GM11168 (cell line): Measurements from ENCODE around the gene UHRF1.
"Not testable (repeated sequence)": the region's sequence is repeated elsewhere in the genome, so short reads cannot be mapped to it uniquely, and the experiment has no call there.

Source experiments
- in situ Hi-C: fragments of 300-500 bp; cut with MboI; formaldehyde crosslinking; loops from one replicate; pipeline ENCODE4 v1.12.0; 2022; ENCODE audit warnings: low sequenced_read_pairs; ENCODE audit not compliant: unreplicated experiment

The UHRF1 gene

DNA sequence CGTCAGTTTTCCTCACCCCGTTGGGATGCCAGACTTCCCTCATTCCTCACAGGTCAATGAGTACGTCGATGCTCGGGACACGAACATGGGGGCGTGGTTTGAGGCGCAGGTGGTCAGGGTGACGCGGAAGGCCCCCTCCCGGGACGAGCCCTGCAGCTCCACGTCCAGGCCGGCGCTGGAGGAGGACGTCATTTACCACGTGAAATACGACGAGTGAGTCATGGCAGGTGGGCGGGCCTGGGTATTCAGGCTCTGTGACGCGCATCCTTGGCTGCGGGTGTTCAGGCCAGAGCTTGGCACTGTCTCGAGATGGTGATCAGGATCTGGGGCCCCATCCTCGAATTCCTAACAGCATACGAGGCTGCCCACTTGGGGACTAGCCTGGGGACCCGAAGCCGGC, 21.4 kb downstream of the UHRF1 start:
- in situ Hi-C loops, result no loop called here

DNA sequence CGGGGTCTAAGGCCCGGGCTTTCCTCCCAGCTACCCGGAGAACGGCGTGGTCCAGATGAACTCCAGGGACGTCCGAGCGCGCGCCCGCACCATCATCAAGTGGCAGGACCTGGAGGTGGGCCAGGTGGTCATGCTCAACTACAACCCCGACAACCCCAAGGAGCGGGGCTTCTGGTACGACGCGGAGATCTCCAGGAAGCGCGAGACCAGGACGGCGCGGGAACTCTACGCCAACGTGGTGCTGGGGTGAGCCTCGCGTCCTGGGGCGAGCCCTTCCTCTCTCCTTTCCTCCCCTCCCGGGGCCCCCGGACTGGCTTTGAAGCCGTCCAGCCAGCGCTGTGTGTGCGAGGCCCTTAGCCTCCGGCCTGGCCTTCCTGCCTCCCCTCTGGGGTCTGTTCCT, 23.4 kb downstream of the UHRF1 start:
- in situ Hi-C loops, result no loop called here

DNA sequence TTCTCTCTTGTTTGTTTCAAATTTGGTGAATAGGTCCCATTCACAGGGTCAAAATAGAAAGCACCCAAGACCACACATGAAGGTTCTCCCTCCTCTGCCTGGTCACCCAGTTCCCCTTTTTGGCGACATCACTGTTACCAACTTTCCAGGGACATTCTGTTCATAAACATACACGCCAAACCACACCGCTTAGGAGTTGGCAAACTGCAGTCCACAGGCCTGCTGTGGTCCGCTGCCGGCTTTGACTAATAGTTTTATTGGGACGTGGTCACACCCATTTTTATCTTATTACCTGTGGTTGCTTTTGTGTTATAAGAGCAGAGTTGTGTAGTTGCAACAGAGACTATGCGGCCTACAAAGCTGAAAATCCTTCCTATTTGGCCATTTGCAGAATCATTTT, 24.2 kb downstream of the UHRF1 start:
- in situ Hi-C loops, result no loop called here

DNA sequence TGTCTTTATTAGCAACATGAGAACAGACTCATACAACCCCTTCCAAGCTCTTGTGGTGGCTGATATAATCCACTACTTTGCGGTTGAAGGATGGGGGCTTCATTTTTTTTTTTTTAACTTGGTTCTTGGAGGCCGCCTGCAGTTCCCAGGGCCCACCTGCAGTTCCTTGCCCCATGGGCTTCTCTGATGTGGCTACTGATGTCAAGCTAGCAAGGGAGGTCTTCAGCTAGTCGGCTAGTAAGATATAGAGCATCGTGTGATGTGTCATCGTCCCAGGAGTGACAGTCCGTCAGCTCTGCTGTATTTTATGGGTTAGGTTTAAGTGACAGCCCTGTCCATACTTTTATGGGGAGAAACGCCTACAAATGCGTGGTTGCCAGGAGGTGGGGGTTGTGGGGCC, 26.1 kb downstream of the UHRF1 start:
- in situ Hi-C loops, result no loop called here

DNA sequence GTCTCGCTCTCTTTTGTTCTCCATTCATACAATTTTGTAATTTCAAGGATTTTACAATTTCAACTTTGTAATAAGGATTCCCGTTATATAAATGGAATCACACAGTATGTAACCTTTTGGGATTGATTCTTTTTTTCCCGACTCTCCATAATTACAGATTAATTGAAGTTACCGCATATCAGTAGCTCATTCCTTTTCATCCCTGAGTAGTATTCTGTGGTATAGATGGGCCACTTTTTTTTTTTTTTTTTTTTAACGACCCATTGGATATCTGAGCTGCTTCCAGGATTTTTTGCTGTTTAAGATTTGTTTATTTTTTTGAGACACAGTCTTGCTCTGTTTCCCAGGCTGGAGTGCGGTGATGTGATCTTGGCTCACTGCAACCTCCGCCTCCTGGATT, 27.8 kb downstream of the UHRF1 start:
- in situ Hi-C loops, result no loop called here

DNA sequence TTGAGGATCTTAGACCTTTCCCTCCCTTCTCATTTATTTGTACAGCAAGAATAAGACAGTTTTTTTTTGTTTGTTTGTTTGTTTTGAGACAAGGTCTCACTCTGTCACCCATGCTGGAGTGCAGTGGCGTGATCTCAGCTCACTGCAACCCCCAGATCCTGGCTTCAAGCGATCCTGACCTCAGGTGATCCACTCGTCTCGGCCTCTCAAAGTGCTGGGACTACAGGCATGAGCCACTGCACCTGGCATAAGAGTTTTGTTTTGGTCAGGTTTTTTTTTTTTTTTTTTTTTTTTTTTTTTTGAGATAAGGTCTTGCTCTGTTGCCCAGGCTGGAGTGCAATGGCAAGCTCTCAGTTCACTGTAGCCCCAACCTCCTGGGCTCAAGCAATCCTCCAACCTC, 29.2 kb downstream of the UHRF1 start:
- in situ Hi-C loops, result not testable (repeated sequence)

DNA sequence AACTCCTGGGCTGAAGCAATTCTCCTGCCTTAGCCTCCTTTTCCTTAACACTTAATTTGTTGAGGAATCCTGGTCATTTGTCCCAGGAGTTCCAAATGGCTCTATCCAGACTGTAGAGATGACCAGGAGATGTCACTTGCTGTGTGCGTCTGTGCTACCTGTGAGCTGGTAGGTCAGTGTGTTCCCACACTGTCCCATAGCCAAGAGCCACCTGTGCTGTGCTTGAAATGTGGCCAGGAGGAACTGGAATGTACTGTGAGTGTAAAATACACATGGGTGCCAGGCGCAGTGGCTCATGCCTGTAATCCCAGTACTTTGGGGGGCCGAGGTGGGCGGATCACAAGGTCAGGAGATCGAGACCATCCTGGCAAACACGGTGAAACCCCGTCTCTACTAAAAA, 30.2 kb downstream of the UHRF1 start:
- in situ Hi-C loops, result no loop called here

DNA sequence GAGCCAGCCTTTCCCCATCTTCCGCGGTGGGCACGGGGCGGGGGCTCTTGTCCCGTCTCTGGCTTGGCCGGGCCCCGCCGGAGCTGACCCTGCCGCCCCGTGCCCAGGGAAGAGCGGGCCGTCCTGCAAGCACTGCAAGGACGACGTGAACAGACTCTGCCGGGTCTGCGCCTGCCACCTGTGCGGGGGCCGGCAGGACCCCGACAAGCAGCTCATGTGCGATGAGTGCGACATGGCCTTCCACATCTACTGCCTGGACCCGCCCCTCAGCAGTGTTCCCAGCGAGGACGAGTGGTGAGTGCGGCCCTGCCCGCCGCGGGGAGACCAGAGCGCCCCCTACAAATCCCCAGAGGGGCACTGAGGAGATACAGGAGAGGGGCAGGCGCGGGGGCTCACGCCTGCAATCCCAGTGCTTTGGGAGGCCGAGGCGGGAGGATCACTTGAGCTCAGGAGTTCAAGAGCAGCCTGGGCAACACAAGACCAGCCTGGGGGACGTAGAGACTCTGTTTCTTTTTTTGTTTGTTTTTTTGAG, 32.4 kb downstream of the UHRF1 start:
- in situ Hi-C loops, result not testable (repeated sequence)

DNA sequence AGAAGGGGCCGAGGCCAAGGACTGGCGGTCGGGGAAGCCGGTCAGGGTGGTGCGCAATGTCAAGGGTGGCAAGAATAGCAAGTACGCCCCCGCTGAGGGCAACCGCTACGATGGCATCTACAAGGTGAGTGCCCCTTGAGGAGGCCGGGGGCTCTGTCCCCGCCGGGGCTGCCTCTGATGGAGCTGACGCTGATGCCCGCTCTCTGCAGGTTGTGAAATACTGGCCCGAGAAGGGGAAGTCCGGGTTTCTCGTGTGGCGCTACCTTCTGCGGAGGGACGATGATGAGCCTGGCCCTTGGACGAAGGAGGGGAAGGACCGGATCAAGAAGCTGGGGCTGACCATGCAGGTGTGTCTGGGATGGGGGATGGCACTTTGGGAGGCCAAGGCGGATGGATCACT, 41.3 kb downstream of the UHRF1 start:
- in situ Hi-C loops, result not testable (repeated sequence)

DNA sequence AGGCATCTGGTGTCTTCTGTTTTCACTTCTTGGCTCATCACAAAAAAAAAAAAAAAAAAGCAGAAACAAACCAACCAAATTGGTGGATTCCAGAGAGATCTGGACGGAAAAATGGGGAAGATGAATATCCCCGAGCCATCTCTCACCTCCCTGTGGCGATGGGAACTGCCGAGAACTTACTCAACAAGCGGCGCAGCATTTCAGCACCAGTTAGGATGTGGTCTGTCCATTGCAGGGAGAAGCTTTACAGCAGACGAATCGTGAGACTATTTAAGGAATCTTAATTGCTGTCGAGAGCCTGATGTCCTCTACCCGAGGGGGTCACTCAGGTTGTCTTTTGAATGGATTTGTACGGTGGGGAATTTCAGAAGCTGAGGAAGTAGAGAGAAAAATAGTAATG, 42.4 kb downstream of the UHRF1 start:
- in situ Hi-C loops, result no loop called here

DNA sequence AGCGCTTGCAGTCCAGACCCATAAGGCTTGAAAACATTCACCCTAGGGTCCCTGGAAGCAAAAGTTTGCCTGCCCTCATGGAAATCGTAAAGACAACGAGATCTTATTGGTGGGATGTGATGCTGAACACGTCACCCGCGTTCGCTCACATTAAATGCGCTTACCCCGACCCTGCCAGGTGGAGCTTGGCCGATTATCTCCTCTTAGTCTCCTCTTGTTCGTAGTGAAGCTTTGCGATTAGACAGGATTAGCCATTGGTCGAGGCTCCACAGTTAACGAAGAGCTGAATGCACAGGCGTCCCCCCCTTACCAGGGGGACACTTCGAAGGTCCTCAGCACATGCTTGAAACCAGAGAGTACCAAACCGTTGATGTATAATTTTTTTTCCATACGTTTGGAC, 43.6 kb downstream of the UHRF1 start:
- in situ Hi-C loops, result no loop called here

DNA sequence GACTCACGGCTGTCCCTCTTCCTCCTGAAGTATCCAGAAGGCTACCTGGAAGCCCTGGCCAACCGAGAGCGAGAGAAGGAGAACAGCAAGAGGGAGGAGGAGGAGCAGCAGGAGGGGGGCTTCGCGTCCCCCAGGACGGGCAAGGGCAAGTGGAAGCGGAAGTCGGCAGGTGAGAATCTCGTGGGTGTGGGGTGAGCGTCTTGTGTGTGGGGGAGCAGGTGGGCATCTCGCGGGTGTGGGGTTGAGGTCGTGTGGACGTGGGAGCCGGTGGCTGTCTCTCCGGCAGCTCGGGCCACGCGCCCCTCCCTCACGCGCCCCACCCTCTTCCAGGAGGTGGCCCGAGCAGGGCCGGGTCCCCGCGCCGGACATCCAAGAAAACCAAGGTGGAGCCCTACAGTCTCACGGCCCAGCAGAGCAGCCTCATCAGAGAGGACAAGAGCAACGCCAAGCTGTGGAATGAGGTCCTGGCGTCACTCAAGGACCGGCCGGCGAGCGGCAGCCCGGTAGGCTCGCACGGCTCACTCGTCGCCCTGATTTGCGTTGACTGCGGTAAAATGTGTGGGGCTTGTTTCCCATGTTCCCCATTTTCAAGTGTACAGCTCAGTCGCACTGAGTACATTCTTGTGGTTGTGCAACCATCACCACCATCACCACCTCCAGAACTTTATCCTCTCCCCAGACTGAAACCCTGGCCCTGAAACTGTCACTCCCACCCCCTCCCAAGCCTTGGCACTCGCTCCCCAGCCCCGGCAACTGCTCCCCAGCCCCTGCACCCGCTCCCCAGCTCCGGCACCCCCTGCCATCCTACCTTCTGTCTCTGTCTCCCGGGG, 45.2 kb downstream of the UHRF1 start:
- in situ Hi-C loops, result not testable (repeated sequence)

DNA sequence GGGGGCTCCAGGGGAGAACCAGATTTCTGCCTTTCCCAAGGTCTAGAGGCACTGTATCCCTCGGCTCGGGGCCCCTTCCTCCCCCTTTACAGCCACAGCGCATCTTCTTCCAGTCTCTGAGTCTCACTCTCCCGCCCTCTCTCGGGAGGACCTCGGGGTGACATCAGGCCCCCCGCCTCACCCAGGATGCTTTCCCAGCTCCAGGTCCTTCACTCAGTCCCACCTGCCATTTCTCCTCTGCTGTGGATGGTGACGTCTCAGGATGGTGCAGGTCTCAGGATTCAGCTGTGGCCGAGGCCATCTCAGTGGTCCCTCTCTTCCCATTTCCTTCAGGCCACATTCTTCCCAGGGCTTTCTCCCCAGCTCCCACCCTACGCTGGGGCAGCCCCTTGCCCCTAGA, 46.0 kb downstream of the UHRF1 start:
- in situ Hi-C loops, result no loop called here

DNA sequence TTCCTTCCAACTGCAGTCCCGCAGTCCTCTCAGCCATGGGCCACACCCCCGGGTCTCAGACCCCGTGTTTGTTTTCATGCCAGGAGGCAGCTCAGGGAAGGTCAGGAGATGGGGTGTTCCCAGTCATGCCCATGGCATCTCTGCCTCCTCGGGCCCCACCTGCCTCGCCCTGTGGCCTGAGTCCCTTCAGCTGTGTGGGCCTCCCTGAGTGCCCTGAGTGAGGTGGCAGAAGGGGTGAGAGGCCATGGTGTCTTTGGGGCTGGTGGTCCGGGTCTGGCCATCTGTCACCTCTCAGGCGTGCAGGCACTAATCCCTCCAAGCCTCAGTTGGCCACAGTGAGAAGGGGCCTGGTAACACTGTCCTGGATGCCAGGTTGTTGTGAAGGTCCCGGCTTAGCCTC, 48.7 kb downstream of the UHRF1 start:
- in situ Hi-C loops, result no loop called here

DNA sequence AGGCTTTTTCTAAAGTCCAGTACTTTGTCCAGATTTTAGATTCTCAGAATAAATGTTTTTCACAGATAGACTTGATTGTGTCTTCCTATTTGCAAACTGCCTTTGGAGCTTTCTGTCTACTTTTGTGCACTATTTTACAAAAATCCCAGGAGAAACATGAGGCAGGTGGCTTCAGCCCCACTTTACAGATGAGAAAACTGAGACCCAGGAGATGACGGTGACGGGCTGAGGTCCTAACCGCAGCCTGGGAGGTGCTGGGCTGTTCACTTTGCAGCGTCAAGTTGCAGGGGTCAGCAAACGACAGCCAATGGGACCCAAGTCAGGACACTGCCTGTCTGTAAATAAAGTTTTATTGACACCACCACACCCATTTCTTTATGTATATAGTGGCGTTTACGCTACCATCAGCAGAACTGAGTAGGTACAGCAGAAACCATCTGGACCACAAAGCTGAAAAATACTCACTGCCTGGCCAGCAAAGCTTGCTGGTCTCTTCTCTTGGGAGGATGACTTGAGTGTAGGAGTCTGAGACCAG, 52.9 kb downstream of the UHRF1 start:
- in situ Hi-C loops, result no loop called here

DNA sequence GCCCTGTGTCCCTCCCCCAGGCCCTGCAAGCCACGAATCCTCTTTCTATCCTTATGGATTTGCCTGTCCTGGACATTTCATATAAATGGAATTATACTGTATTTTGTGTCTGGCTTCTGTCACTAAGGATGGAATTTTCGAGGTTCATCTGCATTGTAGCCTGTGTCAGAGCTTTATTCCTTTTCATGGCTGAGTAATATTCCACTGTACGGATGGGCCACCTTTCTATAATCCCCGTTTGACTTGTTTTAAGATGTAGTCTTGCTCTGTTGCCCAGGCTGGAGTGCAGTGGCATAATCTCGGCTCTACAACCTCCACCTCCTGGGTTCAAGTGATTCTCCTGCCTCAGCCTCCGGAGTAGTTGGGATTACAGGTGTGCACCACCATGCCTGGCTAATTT, 55.8 kb downstream of the UHRF1 start:
- in situ Hi-C loops, result no loop called here

DNA sequence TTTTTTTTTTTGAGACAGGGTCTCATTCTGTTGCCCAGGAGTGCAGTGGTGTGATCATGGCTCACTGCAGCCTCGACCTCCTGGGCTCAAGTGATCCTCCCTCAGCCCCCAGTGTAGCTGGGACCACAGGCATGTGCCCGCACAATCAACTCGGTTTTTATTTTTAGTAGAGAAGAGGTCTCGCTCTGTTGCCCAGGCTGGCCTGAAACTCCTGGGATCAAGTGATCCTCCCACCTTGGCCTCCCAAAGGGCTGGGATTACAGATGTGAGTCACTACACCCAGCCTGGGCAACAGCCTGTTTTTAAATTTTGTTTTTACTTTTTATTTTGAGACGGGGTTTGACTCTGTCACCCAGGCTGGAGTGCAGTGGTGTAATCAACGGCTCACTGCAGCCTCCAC, 57.3 kb downstream of the UHRF1 start:
- in situ Hi-C loops, result no loop called here

DNA sequence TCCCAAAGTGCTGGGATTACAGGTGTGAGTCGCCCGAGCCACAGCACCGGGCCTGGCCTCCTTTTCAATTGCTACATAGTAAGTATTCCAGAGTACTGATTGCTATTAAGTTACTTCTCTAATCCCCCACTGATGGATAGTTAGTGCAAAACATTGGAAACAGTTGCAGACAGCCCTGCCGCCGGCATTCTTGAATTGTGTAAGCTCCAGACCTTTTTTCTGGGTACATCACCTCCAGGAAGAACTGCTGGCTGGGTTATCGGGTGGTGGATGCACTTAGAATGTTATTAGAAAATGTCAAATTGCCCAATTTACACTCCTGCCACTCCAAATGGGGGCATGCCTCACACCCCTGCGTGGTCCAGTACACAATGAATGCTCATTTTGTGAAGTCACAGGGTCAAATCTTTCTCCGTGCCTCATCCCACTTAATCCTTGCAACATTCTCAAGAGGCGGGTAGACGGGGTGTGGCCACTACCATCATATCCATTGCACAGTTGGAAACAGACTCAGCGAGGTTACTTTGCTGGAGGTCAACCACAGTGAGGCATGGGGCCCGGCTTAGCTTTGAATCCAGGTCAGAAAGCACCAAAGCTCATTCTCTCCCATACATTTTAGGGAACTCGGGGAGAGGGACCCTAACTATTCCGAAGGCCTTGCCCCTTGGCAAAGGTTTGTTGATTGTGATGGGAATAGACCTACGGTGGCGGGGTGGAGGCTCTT, 58.6 kb downstream of the UHRF1 start:
- in situ Hi-C loops, result no loop called here

DNA sequence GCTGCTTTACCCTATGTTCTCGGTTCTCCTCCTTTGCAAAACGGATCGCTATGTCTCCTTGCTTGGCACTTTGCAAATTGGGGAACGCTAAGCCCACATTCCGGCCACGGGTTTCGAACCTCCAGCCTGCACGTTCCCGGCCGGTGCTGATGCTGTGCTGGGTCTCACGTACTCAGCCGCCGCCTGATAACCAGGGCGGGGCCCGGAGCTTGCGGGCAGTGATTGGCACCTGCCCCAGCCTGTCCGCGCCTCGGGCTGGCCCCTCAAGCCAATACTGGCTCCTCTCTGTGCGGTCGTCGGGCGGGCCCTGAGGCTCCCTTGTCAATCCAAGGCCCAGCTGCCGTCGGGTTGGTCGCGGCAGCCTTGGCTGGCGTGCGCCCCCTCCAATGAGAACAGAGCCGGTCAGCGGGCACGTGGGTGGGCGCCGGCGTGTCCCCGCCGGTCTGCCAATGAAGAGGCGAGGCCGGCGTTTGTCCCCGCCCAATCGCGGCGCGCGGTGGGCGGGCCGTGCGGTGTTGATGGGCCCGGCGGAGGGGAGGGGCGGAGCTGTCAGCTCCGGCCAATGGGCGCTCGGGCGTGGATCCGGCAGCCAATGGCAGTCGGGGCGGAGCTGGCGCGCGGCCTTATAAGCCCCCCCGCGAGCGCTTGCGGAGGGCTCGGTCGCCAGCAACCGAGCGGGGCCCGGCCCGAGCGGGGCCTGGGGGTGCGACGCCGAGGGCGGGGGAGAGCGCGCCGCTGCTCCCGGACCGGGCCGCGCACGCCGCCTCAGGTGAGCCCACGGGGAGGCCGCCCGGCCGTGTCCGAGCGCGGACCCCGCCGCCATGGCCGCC, 59.4 kb downstream of the UHRF1 start, which contains the start of gene KDM4B:
Gene KDM4B, plus strand, starts transcription at position 652 of the 830 bp plus-strand sequence. CDS start 63,778 bp downstream, outside the sequence.
- in situ Hi-C loops, result no loop called here

DNA sequence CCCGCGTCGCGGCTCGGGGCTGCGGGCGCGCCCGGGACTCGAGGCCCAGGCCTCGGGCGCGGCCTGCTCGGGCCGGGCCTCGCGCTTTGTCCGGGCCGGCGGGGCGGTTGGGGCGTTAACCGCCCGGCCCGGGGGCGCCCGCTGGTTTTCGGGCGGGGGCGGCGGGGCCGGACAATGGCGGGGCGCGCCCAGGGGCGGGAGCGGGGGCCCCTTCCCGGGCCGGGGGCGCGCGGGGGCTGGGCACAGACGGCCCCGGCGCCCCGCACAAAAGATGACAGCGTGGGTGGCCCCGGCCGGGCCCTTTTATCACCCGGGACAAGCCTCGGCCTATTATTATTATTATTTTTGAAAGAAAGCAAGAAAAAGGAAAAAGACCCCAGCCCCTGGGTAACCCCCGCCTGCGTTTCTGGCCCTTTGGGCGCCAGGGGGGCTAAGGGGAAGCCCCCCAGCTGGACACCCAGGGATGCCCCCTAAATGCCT, 60.0 kb downstream of the UHRF1 start:
- in situ Hi-C loops, result no loop called here
